MV-4-11 (cell line): ENCODE results near the gene SPDYC.
A peak's percentile ranks its signal among the peaks of the same experiment; 100 is the strongest.

Experiments used
- DNase-seq: peaks from one replicate; lab custom pipeline; 2025; lab: John Stamatoyannopoulos, UW

The SPDYC gene

GRCh38 chr11:65206901-65207300 lies 36.9 kb downstream of the SPDYC start:
- no peak for DNase-seq

GRCh38 chr11:65207918-65208784 lies 38.1 kb downstream of the SPDYC start:
- no peak for DNase-seq

GRCh38 chr11:65208785-65209710 lies 39.0 kb downstream of the SPDYC start:
- peak; percentile 47 for DNase-seq

GRCh38 chr11:65209711-65210360 lies 39.8 kb downstream of the SPDYC start:
- DNase-seq = no peak

GRCh38 chr11:65210361-65210731 lies 40.3 kb downstream of the SPDYC start:
- DNase-seq = no peak

- DNase-seq = no peak
Measured at GRCh38 chr11:65210748-65211147, 40.7 kb downstream of the SPDYC start.

- DNase-seq = no peak
Measured at GRCh38 chr11:65211293-65212105, 41.5 kb downstream of the SPDYC start.

- no peak for DNase-seq
Measured at GRCh38 chr11:65212226-65212801, 42.3 kb downstream of the SPDYC start.

- peak; percentile 73 for DNase-seq
Measured at GRCh38 chr11:65213322-65214211, 43.5 kb downstream of the SPDYC start.

- no peak for DNase-seq
Measured at GRCh38 chr11:65214212-65214845, 44.3 kb downstream of the SPDYC start.

- DNase-seq = peak; percentile 40
Measured at GRCh38 chr11:65215441-65216076, 45.5 kb downstream of the SPDYC start.

- no peak for DNase-seq
Measured at GRCh38 chr11:65216830-65217229, 46.8 kb downstream of the SPDYC start.

- no peak for DNase-seq
Measured at GRCh38 chr11:65217441-65218423, 47.7 kb downstream of the SPDYC start.

GRCh38 chr11:65218446-65218845 lies 48.4 kb downstream of the SPDYC start:
- no peak for DNase-seq

- no peak for DNase-seq
Measured at GRCh38 chr11:65219930-65220213, 49.8 kb downstream of the SPDYC start.

- DNase-seq = no peak
Measured at GRCh38 chr11:65221026-65221425, 51.0 kb downstream of the SPDYC start.
